Measurements from ENCODE around the gene GGA2. TPM values are rescaled to one million over a fixed set of nuclear protein-coding genes. Genes with fewer than 3 reads are reported as not detected.
"Not testable (repeated sequence)": the region's sequence is repeated elsewhere in the genome, so short reads cannot be mapped to it uniquely, and the experiment has no call there.

The GGA2 gene
- total RNA-seq, 2 donors from 2014 or later, result 75.7 to 105 TPM

GRCh38 chr16:23554536-23554935, 44.2 kb upstream of the GGA2 start:
- WGBS, result 70% methylated on average over 3 of the region's 3 CpGs
- TF ChIP-seq CTCF (IDR thresholded peaks at IDR 0.05) (no peak), POLR2A (IDR thresholded peaks at IDR 0.05) (no peak), POLR2AphosphoS5 (IDR thresholded peaks at IDR 0.05) (no peak)
- Histone ChIP-seq H3K27me3 (replicated peaks; ENCODE audit: insufficient read depth) (no peaks in the 10 kb centered on the region), H3K36me3 (peaks cover 0 to 6% of the 10 kb centered on the region in 2 donors), H3K4me3 (no peak overlapping the region), H3K4me1 (replicated peaks) (no peaks in the 10 kb centered on the region), H3K27ac (no peak overlapping the region), H3K9me3 (no peaks in the 10 kb centered on the region)
- intact Hi-C loops (cut with DNase I), result loop anchor here (5.0 kb wide), 1 partner anchor 97 kb away; no protein-coding TSS in a partner anchor
- no peak for DNase-seq (ENCODE audit: low spot score)

- Histone ChIP-seq H3K27ac (no peak overlapping the region), H3K4me1 (replicated peaks) (no peaks in the 10 kb centered on the region), H3K4me3 (no peak overlapping the region), H3K9me3 (no peaks in the 10 kb centered on the region), H3K36me3 (peaks cover 0 to 7% of the 10 kb centered on the region in 2 donors), H3K27me3 (replicated peaks; ENCODE audit: insufficient read depth) (no peaks in the 10 kb centered on the region)
- DNase-seq (ENCODE audit: low spot score), result no peak
- 76% methylated on average over 6 of the region's 6 CpGs for WGBS
- TF ChIP-seq POLR2AphosphoS5 (IDR thresholded peaks at IDR 0.05) (no peak), CTCF (IDR thresholded peaks at IDR 0.05) (no peak)
- intact Hi-C loops (cut with DNase I), result loop anchor here (5.0 kb wide), 1 partner anchor 95 kb away; no protein-coding TSS in a partner anchor
Measured at GRCh38 chr16:23552161-23552560, 41.9 kb upstream of the GGA2 start.

GRCh38 chr16:23549938-23550337, 39.6 kb upstream of the GGA2 start:
- WGBS, result 94% methylated on average over 5 of the region's 5 CpGs
- no peak overlapping the region for H3K27ac ChIP-seq
- no peaks in the 10 kb centered on the region for H3K27me3 ChIP-seq (replicated peaks; ENCODE audit: insufficient read depth)
- no peaks in the 10 kb centered on the region for H3K4me1 ChIP-seq (replicated peaks)
- H3K9me3 ChIP-seq, result no peaks in the 10 kb centered on the region
- no peak for DNase-seq (ENCODE audit: low spot score)
- TF ChIP-seq POLR2A (IDR thresholded peaks at IDR 0.05) (no peak), CTCF (IDR thresholded peaks at IDR 0.05) (no peak), POLR2AphosphoS5 (IDR thresholded peaks at IDR 0.05) (no peak)
- intact Hi-C loops (cut with DNase I), result loop anchor here (5.0 kb wide), 1 partner anchor 93 kb away; no protein-coding TSS in a partner anchor
- H3K4me3 ChIP-seq, result no peak overlapping the region
- peaks cover 0 to 7% of the 10 kb centered on the region in 2 donors for H3K36me3 ChIP-seq

- Histone ChIP-seq H3K4me1 (replicated peaks) (no peaks in the 10 kb centered on the region), H3K27me3 (replicated peaks; ENCODE audit: insufficient read depth) (no peaks in the 10 kb centered on the region), H3K4me3 (no peak overlapping the region), H3K27ac (no peak overlapping the region), H3K9me3 (no peaks in the 10 kb centered on the region), H3K36me3 (peaks cover 0 to under 1% of the 10 kb centered on the region in 2 donors)
- intact Hi-C loops (cut with DNase I), result no loop called here
- TF ChIP-seq CTCF (IDR thresholded peaks at IDR 0.05) (no peak), POLR2A (IDR thresholded peaks at IDR 0.05) (no peak), POLR2AphosphoS5 (IDR thresholded peaks at IDR 0.05) (no peak)
- DNase-seq (ENCODE audit: low spot score), result no peak
- WGBS, result 95% methylated on average over 14 of the region's 14 CpGs
Measured at GRCh38 chr16:23544436-23544835, 34.1 kb upstream of the GGA2 start.

- H3K36me3 ChIP-seq; H3K4me1 ChIP-seq (replicated peaks); DNase-seq (ENCODE audit: low spot score); H3K4me3 ChIP-seq; H3K27ac ChIP-seq; intact Hi-C loops (cut with DNase I); H3K27me3 ChIP-seq (replicated peaks; ENCODE audit: insufficient read depth); H3K9me3 ChIP-seq: not testable (repeated sequence)
- WGBS, result 87% methylated on average over 3 of the region's 3 CpGs
Measured at GRCh38 chr16:23540817-23541178, 30.5 kb upstream of the GGA2 start.
